ENCODE measurements around the gene SAMD15.
"Not testable (repeated sequence)": the region's sequence is repeated elsewhere in the genome, so short reads cannot be mapped to it uniquely, and the experiment has no call there.

The SAMD15 gene

GRCh38 chr14:77377502-77377844 lies 294 bp downstream of the SAMD15 start:
- Histone ChIP-seq H3K27me3 (ENCODE audit: low read depth, low read length) (no peaks in the 10 kb centered on the region), H3K4me1 (ENCODE audit: control insufficient read depth in 1 of 2, insufficient read depth in 2 of 2, low read length in 2 of 2) (peaks cover 7 to 14% of the 10 kb centered on the region in 2 donors), H3K27ac (ENCODE audit: low read length) (no peak overlapping the region), H3K4me3 (ENCODE audit: low read depth in 1 of 2, low read length in 2 of 2) (peak overlapping the region; percentile 92 to 98), H3K9me3 (ENCODE audit: control insufficient read depth in 1 of 2, low read length in 2 of 2) (no peaks in the 10 kb centered on the region), H3K36me3 (ENCODE audit: control insufficient read depth in 1 of 2, insufficient read depth in 2 of 2, low read length in 2 of 2) (peaks cover 0 to 3% of the 10 kb centered on the region in 2 donors)

- H3K4me1 ChIP-seq (ENCODE audit: control insufficient read depth in 1 of 2, insufficient read depth in 2 of 2, low read length in 2 of 2): peaks cover 7 to 14% of the 10 kb centered on the region in 2 donors
- H3K4me3 ChIP-seq (ENCODE audit: low read depth in 1 of 2, low read length in 2 of 2): no peak overlapping the region
- no peak overlapping the region for H3K27ac ChIP-seq (ENCODE audit: low read length)
- H3K27me3 ChIP-seq (ENCODE audit: low read depth, low read length): no peaks in the 10 kb centered on the region
- H3K9me3 ChIP-seq (ENCODE audit: control insufficient read depth in 1 of 2, low read length in 2 of 2): no peaks in the 10 kb centered on the region
- peaks cover 0 to 3% of the 10 kb centered on the region in 2 donors for H3K36me3 ChIP-seq (ENCODE audit: control insufficient read depth in 1 of 2, insufficient read depth in 2 of 2, low read length in 2 of 2)
Measured at GRCh38 chr14:77378701-77379100, 1.5 kb downstream of the SAMD15 start.

- Histone ChIP-seq H3K36me3 (ENCODE audit: control insufficient read depth in 1 of 2, insufficient read depth in 2 of 2, low read length in 2 of 2) (no peaks in the 10 kb centered on the region), H3K27me3 (ENCODE audit: low read depth, low read length) (no peaks in the 10 kb centered on the region), H3K9me3 (ENCODE audit: control insufficient read depth in 1 of 2, low read length in 2 of 2) (no peaks in the 10 kb centered on the region), H3K4me1 (ENCODE audit: control insufficient read depth in 1 of 2, insufficient read depth in 2 of 2, low read length in 2 of 2) (no peaks in the 10 kb centered on the region), H3K27ac (ENCODE audit: low read length) (no peak overlapping the region), H3K4me3 (ENCODE audit: low read depth in 1 of 2, low read length in 2 of 2) (no peak overlapping the region)
Measured at GRCh38 chr14:77390188-77390587, 13.0 kb downstream of the SAMD15 start.

- H3K4me3 ChIP-seq (ENCODE audit: low read depth in 1 of 2, low read length in 2 of 2): no peak overlapping the region
- H3K27me3 ChIP-seq (ENCODE audit: low read depth, low read length): no peaks in the 10 kb centered on the region
- H3K27ac ChIP-seq (ENCODE audit: low read length): no peak overlapping the region
- H3K36me3 ChIP-seq (ENCODE audit: control insufficient read depth in 1 of 2, insufficient read depth in 2 of 2, low read length in 2 of 2): no peaks in the 10 kb centered on the region
- H3K4me1 ChIP-seq (ENCODE audit: control insufficient read depth in 1 of 2, insufficient read depth in 2 of 2, low read length in 2 of 2): no peaks in the 10 kb centered on the region
- H3K9me3 ChIP-seq (ENCODE audit: control insufficient read depth in 1 of 2, low read length in 2 of 2): no peaks in the 10 kb centered on the region
Measured at GRCh38 chr14:77400216-77400615, 23.0 kb downstream of the SAMD15 start.

- H3K4me3 ChIP-seq (ENCODE audit: low read depth in 1 of 2, low read length in 2 of 2): no peak overlapping the region
- no peaks in the 10 kb centered on the region for H3K9me3 ChIP-seq (ENCODE audit: control insufficient read depth in 1 of 2, low read length in 2 of 2)
- H3K27me3 ChIP-seq (ENCODE audit: low read depth, low read length): no peaks in the 10 kb centered on the region
- H3K36me3 ChIP-seq (ENCODE audit: control insufficient read depth in 1 of 2, insufficient read depth in 2 of 2, low read length in 2 of 2): no peaks in the 10 kb centered on the region
- no peak overlapping the region for H3K27ac ChIP-seq (ENCODE audit: low read length)
- H3K4me1 ChIP-seq (ENCODE audit: control insufficient read depth in 1 of 2, insufficient read depth in 2 of 2, low read length in 2 of 2): no peaks in the 10 kb centered on the region
Measured at GRCh38 chr14:77403768-77404167, 26.6 kb downstream of the SAMD15 start.

- Histone ChIP-seq H3K27me3 (ENCODE audit: low read depth, low read length) (no peaks in the 10 kb centered on the region), H3K36me3 (ENCODE audit: control insufficient read depth in 1 of 2, insufficient read depth in 2 of 2, low read length in 2 of 2) (no peaks in the 10 kb centered on the region), H3K27ac (ENCODE audit: low read length) (no peak overlapping the region), H3K4me1 (ENCODE audit: control insufficient read depth in 1 of 2, insufficient read depth in 2 of 2, low read length in 2 of 2) (no peaks in the 10 kb centered on the region), H3K4me3 (ENCODE audit: low read depth in 1 of 2, low read length in 2 of 2) (no peak overlapping the region), H3K9me3 (ENCODE audit: control insufficient read depth in 1 of 2, low read length in 2 of 2) (no peaks in the 10 kb centered on the region)
Measured at GRCh38 chr14:77406086-77406485, 28.9 kb downstream of the SAMD15 start.

- Histone ChIP-seq H3K9me3 (ENCODE audit: control insufficient read depth in 1 of 2, low read length in 2 of 2) (no peaks in the 10 kb centered on the region), H3K4me3 (ENCODE audit: low read depth in 1 of 2, low read length in 2 of 2) (no peak overlapping the region), H3K36me3 (ENCODE audit: control insufficient read depth in 1 of 2, insufficient read depth in 2 of 2, low read length in 2 of 2) (no peaks in the 10 kb centered on the region), H3K27me3 (ENCODE audit: low read depth, low read length) (no peaks in the 10 kb centered on the region), H3K27ac (ENCODE audit: low read length) (no peak overlapping the region), H3K4me1 (ENCODE audit: control insufficient read depth in 1 of 2, insufficient read depth in 2 of 2, low read length in 2 of 2) (no peaks in the 10 kb centered on the region)
Measured at GRCh38 chr14:77406718-77407117, 29.5 kb downstream of the SAMD15 start.

GRCh38 chr14:77407158-77407557 lies 30.0 kb downstream of the SAMD15 start:
- Histone ChIP-seq H3K9me3 (ENCODE audit: control insufficient read depth in 1 of 2, low read length in 2 of 2) (no peaks in the 10 kb centered on the region), H3K4me1 (ENCODE audit: control insufficient read depth in 1 of 2, insufficient read depth in 2 of 2, low read length in 2 of 2) (no peaks in the 10 kb centered on the region), H3K27me3 (ENCODE audit: low read depth, low read length) (no peaks in the 10 kb centered on the region), H3K4me3 (ENCODE audit: low read depth in 1 of 2, low read length in 2 of 2) (no peak overlapping the region), H3K27ac (ENCODE audit: low read length) (no peak overlapping the region), H3K36me3 (ENCODE audit: control insufficient read depth in 1 of 2, insufficient read depth in 2 of 2, low read length in 2 of 2) (no peaks in the 10 kb centered on the region)

- H3K27ac ChIP-seq (ENCODE audit: low read length): no peak overlapping the region
- H3K27me3 ChIP-seq (ENCODE audit: low read depth, low read length): no peaks in the 10 kb centered on the region
- H3K4me3 ChIP-seq (ENCODE audit: low read depth in 1 of 2, low read length in 2 of 2): no peak overlapping the region
- H3K4me1 ChIP-seq (ENCODE audit: control insufficient read depth in 1 of 2, insufficient read depth in 2 of 2, low read length in 2 of 2): no peaks in the 10 kb centered on the region
- H3K36me3 ChIP-seq (ENCODE audit: control insufficient read depth in 1 of 2, insufficient read depth in 2 of 2, low read length in 2 of 2): no peaks in the 10 kb centered on the region
- H3K9me3 ChIP-seq (ENCODE audit: control insufficient read depth in 1 of 2, low read length in 2 of 2): no peaks in the 10 kb centered on the region
Measured at GRCh38 chr14:77409131-77409533, 32.0 kb downstream of the SAMD15 start.

- H3K27me3 ChIP-seq (ENCODE audit: low read depth, low read length); H3K27ac ChIP-seq (ENCODE audit: low read length); H3K4me1 ChIP-seq (ENCODE audit: control insufficient read depth in 1 of 2, insufficient read depth in 2 of 2, low read length in 2 of 2); H3K36me3 ChIP-seq (ENCODE audit: control insufficient read depth in 1 of 2, insufficient read depth in 2 of 2, low read length in 2 of 2); H3K4me3 ChIP-seq (ENCODE audit: low read depth in 1 of 2, low read length in 2 of 2): not testable (repeated sequence)
- peaks cover 0 to 15% of the 10 kb centered on the region in 2 donors for H3K9me3 ChIP-seq (ENCODE audit: control insufficient read depth in 1 of 2, low read length in 2 of 2)
Measured at GRCh38 chr14:77415403-77416030, 38.3 kb downstream of the SAMD15 start.

- not testable (repeated sequence) for H3K27ac ChIP-seq (ENCODE audit: low read length); H3K4me1 ChIP-seq (ENCODE audit: control insufficient read depth in 1 of 2, insufficient read depth in 2 of 2, low read length in 2 of 2); H3K36me3 ChIP-seq (ENCODE audit: control insufficient read depth in 1 of 2, insufficient read depth in 2 of 2, low read length in 2 of 2); H3K4me3 ChIP-seq (ENCODE audit: low read depth in 1 of 2, low read length in 2 of 2); H3K27me3 ChIP-seq (ENCODE audit: low read depth, low read length)
- peaks cover 0 to 15% of the 10 kb centered on the region in 2 donors for H3K9me3 ChIP-seq (ENCODE audit: control insufficient read depth in 1 of 2, low read length in 2 of 2)
Measured at GRCh38 chr14:77416098-77416497, 38.9 kb downstream of the SAMD15 start.

- Histone ChIP-seq H3K4me3 (ENCODE audit: low read depth in 1 of 2, low read length in 2 of 2) (no peak overlapping the region), H3K27ac (ENCODE audit: low read length) (no peak overlapping the region), H3K27me3 (ENCODE audit: low read depth, low read length) (no peaks in the 10 kb centered on the region)
Measured at GRCh38 chr14:77416836-77417235, 39.7 kb downstream of the SAMD15 start.

More at GRCh38 chr14:77416836-77417235, 39.7 kb downstream of the SAMD15 start:
- peaks cover 0 to 7% of the 10 kb centered on the region in 2 donors for H3K36me3 ChIP-seq (ENCODE audit: control insufficient read depth in 1 of 2, insufficient read depth in 2 of 2, low read length in 2 of 2)
- no peaks in the 10 kb centered on the region for H3K4me1 ChIP-seq (ENCODE audit: control insufficient read depth in 1 of 2, insufficient read depth in 2 of 2, low read length in 2 of 2)
- peaks cover 0 to 15% of the 10 kb centered on the region in 2 donors for H3K9me3 ChIP-seq (ENCODE audit: control insufficient read depth in 1 of 2, low read length in 2 of 2)

Data from muscle layer of duodenum (tissue), 2 donors.